Activated CD4-positive, alpha-beta T cell treated with anti-CD3 and anti-CD28 coated beads for 48 hours (primary cell): ENCODE data around the gene ATAD3C.
A peak's percentile ranks its signal among the peaks of the same experiment; 100 is the strongest.
"Not testable (repeated sequence)": the region's sequence is repeated elsewhere in the genome, so short reads cannot be mapped to it uniquely, and the experiment has no call there.

Experiments
- DNase-seq: peaks from one replicate; pipeline ENCODE4 v3.0.0-alpha.2; 2020

The ATAD3C gene

GRCh38 chr1:1511533-1512285 is 62.2 kb downstream of the ATAD3C start, which contains the start of gene ATAD3A:
Gene ATAD3A (plus strand): TSS chr1:1512162. CDS start chr1:1512269, 107 bp downstream.
- peak; percentile 98 for DNase-seq

- peak; percentile 39 for DNase-seq
Observed at GRCh38 chr1:1512425-1512824, 62.9 kb downstream of the ATAD3C start.

GRCh38 chr1:1513675-1514074 is 64.2 kb downstream of the ATAD3C start:
- DNase-seq, result not testable (repeated sequence)

- not testable (repeated sequence) for DNase-seq
Observed at GRCh38 chr1:1514376-1514775, 64.9 kb downstream of the ATAD3C start.

- not testable (repeated sequence) for DNase-seq
Observed at GRCh38 chr1:1516923-1517322, 67.4 kb downstream of the ATAD3C start.

- DNase-seq, result no peak
Observed at GRCh38 chr1:1517973-1518620, 68.6 kb downstream of the ATAD3C start.

GRCh38 chr1:1518621-1519007 is 69.1 kb downstream of the ATAD3C start:
- not testable (repeated sequence) for DNase-seq
